Measurements from ENCODE around the gene NXT1.
"Not testable (repeated sequence)": the region's sequence is repeated elsewhere in the genome, so short reads cannot be mapped to it uniquely, and the experiment has no call there.

GRCh38 chr20:23307393-23307792, 43.2 kb upstream of the NXT1 start:
- not testable (repeated sequence) for TF ChIP-seq CTCF, EP300, POLR2AphosphoS5, POLR2A (IDR thresholded peaks at IDR 0.05)
